HepG2 (cell line): ENCODE data around the gene LSM14B. TPM values are rescaled to one million over a fixed set of nuclear protein-coding genes. Genes with fewer than 3 reads are reported as not detected.

Source experiments
- DNMT3B ChIP-seq: conservative IDR thresholded peaks from 2 replicates; pipeline ENCODE4 v1.6.1; 2016; ENCODE audit warnings: missing biosample characterization, control low read depth
- ETV6 ChIP-seq: sonication (generic); formaldehyde crosslinking; conservative IDR thresholded peaks from 2 replicates; pipeline ENCODE4 v1.4.0; 2020; ENCODE audit warnings: missing genetic modification reagents
- IKZF4 ChIP-seq: sonication (generic); formaldehyde crosslinking; IDR thresholded peaks from 2 replicates; pipeline ENCODE4 v1.5.1; 2020; ENCODE audit warnings: borderline replicate concordance, mild to moderate bottlenecking, low read depth, missing genetic modification reagents; ENCODE audit errors: not compliant biosample characterization
- IRF2 ChIP-seq: IDR thresholded peaks from 2 replicates; pipeline ENCODE4 v1.6.1; 2018; ENCODE audit warnings: missing genetic modification reagents, missing compliant biosample characterization
- MBNL3 ChIP-seq: fragments of 250-450 bp; sonication (Bioruptor Pico); conservative IDR thresholded peaks from 2 replicates; pipeline ENCODE4 v1.8.0; 2022; ENCODE audit warnings: mild to moderate bottlenecking, inconsistent platforms
- MIXL1 ChIP-seq: IDR thresholded peaks from 2 replicates; pipeline ENCODE4 v1.6.1; 2016
- NFYC ChIP-seq: IDR thresholded peaks from 2 replicates; pipeline ENCODE4 v1.6.1; 2016; ENCODE audit warnings: missing genetic modification reagents, missing compliant biosample characterization
- PRMT3 ChIP-seq: sonication (generic); formaldehyde crosslinking; IDR thresholded peaks from 2 replicates; pipeline ENCODE4 v1.8.1; 2022; ENCODE audit warnings: low read depth, mild to moderate bottlenecking, moderate library complexity, missing genetic modification reagents, borderline replicate concordance
- SRY ChIP-seq: sonication (generic); formaldehyde crosslinking; IDR thresholded peaks from 2 replicates; pipeline ENCODE4 v1.8.0; 2022; ENCODE audit warnings: mild to moderate bottlenecking, missing genetic modification reagents
- ZBTB2 ChIP-seq: sonication (generic); formaldehyde crosslinking; IDR thresholded peaks from 2 replicates; pipeline ENCODE4 v1.8.0; 2022; ENCODE audit warnings: low read depth, missing genetic modification reagents
- ZBTB26 ChIP-seq: IDR thresholded peaks from 2 replicates; pipeline ENCODE4 v1.6.1; 2016; ENCODE audit warnings: missing compliant biosample characterization, missing genetic modification reagents, borderline replicate concordance
- ZBTB34 ChIP-seq: sonication (generic); formaldehyde crosslinking; IDR thresholded peaks from 2 replicates; pipeline ENCODE4 v1.8.0; 2022; ENCODE audit warnings: mild to moderate bottlenecking, missing genetic modification reagents
- ZFAT ChIP-seq: sonication (generic); formaldehyde crosslinking; conservative IDR thresholded peaks from 2 replicates; pipeline ENCODE4 v1.8.1; 2023; ENCODE audit warnings: missing genetic modification reagents, inconsistent platforms
- ZIK1 ChIP-seq: sonication (generic); formaldehyde crosslinking; IDR thresholded peaks from 2 replicates; pipeline ENCODE4 v1.5.0; 2020; ENCODE audit warnings: mild to moderate bottlenecking, low read depth, missing genetic modification reagents, borderline replicate concordance
- ZMYM2 ChIP-seq: sonication (generic); formaldehyde crosslinking; IDR thresholded peaks from 2 replicates; pipeline ENCODE4 v1.8.0; 2022; ENCODE audit warnings: mild to moderate bottlenecking, missing genetic modification reagents
- ZNF224 ChIP-seq: sonication (generic); formaldehyde crosslinking; IDR thresholded peaks from 2 replicates; pipeline ENCODE4 v1.5.0; 2020; ENCODE audit warnings: mild to moderate bottlenecking, missing genetic modification reagents
- ZNF235 ChIP-seq: sonication (generic); formaldehyde crosslinking; IDR thresholded peaks from 2 replicates; pipeline ENCODE4 v1.8.1; 2023; ENCODE audit warnings: mild to moderate bottlenecking, missing genetic modification reagents, borderline replicate concordance
- ZNF451 ChIP-seq: sonication (generic); formaldehyde crosslinking; IDR thresholded peaks from 2 replicates; pipeline ENCODE4 v1.5.0; 2020; ENCODE audit warnings: mild to moderate bottlenecking, missing genetic modification reagents
- ZNF496 ChIP-seq: sonication (generic); formaldehyde crosslinking; IDR thresholded peaks from 2 replicates; pipeline ENCODE4 v1.8.1; 2023; ENCODE audit warnings: mild to moderate bottlenecking, moderate library complexity, missing genetic modification reagents; ENCODE audit not compliant: insufficient replicate concordance
- ZNF616 ChIP-seq: sonication (generic); formaldehyde crosslinking; IDR thresholded peaks from 2 replicates; pipeline ENCODE4 v1.5.0; 2020; ENCODE audit warnings: low read depth, mild to moderate bottlenecking, missing genetic modification reagents
- ZNF777 ChIP-seq: sonication (generic); formaldehyde crosslinking; IDR thresholded peaks from 2 replicates; pipeline ENCODE4 v1.4.0; 2020; ENCODE audit warnings: missing genetic modification reagents
- polyA plus RNA-seq, 8 experiments: library from polyadenylated mRNA; depleted of rRNA in 3 of 8; stranded (reverse) in 7 of 8; unstranded in 1 of 8; fragments of >200 nt; fragmentation: Illumina TruSeq in 4 of 8; extraction: Trizol in 4 of 8; gene quantifications; 2 replicates each; pipeline versions ENCODE4 v1.2.1 to v1.2.3, GENCODE V29; 2011 to 2016; ENCODE audit warnings: low read depth in 4 of 8, missing spikeins in 1 of 8, mixed read lengths in 1 of 8; ENCODE audit not compliant: insufficient read depth in 1 of 8
- total RNA-seq, 5 experiments: library from RNA; depleted of rRNA; stranded (reverse); fragments of >200 nt; fragmentation: Illumina TruSeq; extraction: Trizol; gene quantifications; 2 replicates each; pipeline ENCODE4 v1.2.3, GENCODE V29; 2016; ENCODE audit warnings: low read depth in 1 of 5
- TF ChIP-seq, protein P1 (sequence below): IDR thresholded peaks from 2 replicates; pipeline ENCODE4 v1.6.1; 2012; ENCODE audit warnings: low read depth, low read length, improper control_type of control experiment
- TF ChIP-seq, protein P2 (sequence below): sonication (generic); formaldehyde crosslinking; IDR thresholded peaks from 2 replicates; pipeline ENCODE4 v1.8.1; 2023; ENCODE audit warnings: missing genetic modification reagents, inconsistent platforms, borderline replicate concordance

The LSM14B gene
- total and polyA plus RNA-seq, 2 of the 13 experiments (the other 11 are each of a cell fraction or from before 2014, with no cell fraction given): 43.3 to 79.2 TPM

DNA sequence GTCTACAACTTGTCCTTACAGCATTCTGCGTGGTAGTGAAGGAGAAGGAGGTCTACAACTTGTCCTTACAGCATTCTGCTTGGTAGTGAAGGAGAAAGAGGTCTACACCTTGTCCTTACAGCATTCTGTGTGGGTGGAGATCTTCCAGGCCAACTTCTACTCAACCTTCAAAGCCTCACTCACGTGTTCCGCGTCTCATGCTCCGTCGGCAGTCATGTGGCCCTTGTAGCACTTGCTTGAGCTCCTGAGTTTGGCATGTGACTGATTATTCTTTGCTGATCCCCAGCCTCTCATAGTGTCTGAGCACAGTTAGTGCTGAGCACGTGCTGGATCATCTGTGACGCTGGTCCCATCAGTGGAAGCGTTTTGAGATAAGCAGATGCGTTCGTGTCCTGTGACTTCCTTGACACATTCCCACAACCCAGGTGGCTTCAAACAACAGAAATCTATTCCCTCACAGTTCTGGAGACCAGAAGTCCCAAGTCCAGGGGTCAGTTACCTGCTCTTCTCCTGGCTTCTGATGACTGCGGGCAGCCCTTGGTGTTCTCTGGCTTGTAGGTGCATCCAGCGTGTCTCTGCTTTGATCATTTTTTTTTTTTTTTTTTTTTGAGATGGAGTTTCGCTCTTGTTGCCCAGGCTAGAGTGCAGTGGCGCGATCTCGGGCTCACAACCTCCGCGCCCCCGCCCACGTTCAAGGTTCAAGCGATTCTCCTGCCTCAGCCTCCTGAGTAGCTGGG lies 23.9 kb downstream of the LSM14B start (continued):
- TF ChIP-seq DNMT3B (CRISPR knock-in tag) (no peak), ZNF496 (CRISPR knock-in tag) (no peak), ZBTB34 (CRISPR knock-in tag) (0 out of 2 replicates have a peak, but pooled peaks have one; percentile 49), ZNF451 (CRISPR knock-in tag) (no peak), IRF2 (CRISPR knock-in tag) (peak; percentile 52; the same call in 1 of the 2 replicates), MBNL3 (CRISPR knock-in tag) (no peak), NFYC (peak; percentile 41), MIXL1 (CRISPR knock-in tag) (no peak), IKZF4 (CRISPR knock-in tag) (peak; percentile 62), ZNF616 (CRISPR knock-in tag) (peak; percentile 65; the same call in 1 of the 2 replicates), PRMT3 (CRISPR knock-in tag) (no peak), ZNF777 (CRISPR knock-in tag) (0 out of 2 replicates have a peak, but pooled peaks have one; percentile 40), ZMYM2 (peak; percentile 83), ETV6 (CRISPR knock-in tag) (no peak), ZBTB26 (CRISPR knock-in tag) (peak; percentile 72; the same call in 1 of the 2 replicates), ZNF224 (no peak), ZIK1 (CRISPR knock-in tag) (no peak; the same call in 1 of the 2 replicates), ZNF235 (no peak), ZFAT (CRISPR knock-in tag) (no peak), SRY (CRISPR knock-in tag) (no peak), ZBTB2 (CRISPR knock-in tag) (no peak)
- TF ChIP-seq, protein P1, sequence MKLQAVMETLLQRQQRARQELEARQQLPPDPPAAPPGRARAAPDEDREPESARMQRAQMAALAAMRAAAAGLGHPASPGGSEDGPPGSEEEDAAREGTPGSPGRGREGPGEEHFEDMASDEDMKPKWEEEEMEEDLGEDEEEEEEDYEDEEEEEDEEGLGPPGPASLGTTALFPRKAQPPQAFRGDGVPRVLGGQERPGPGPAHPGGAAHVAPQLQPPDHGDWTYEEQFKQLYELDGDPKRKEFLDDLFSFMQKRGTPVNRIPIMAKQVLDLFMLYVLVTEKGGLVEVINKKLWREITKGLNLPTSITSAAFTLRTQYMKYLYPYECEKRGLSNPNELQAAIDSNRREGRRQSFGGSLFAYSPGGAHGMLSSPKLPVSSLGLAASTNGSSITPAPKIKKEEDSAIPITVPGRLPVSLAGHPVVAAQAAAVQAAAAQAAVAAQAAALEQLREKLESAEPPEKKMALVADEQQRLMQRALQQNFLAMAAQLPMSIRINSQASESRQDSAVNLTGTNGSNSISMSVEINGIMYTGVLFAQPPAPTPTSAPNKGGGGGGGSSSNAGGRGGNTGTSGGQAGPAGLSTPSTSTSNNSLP: no peak
- TF ChIP-seq, protein P2, sequence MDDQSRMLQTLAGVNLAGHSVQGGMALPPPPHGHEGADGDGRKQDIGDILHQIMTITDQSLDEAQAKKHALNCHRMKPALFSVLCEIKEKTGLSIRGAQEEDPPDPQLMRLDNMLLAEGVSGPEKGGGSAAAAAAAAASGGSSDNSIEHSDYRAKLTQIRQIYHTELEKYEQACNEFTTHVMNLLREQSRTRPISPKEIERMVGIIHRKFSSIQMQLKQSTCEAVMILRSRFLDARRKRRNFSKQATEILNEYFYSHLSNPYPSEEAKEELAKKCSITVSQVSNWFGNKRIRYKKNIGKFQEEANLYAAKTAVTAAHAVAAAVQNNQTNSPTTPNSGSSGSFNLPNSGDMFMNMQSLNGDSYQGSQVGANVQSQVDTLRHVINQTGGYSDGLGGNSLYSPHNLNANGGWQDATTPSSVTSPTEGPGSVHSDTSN: no peak
